ENCODE results near the gene INPP4B. TPM values are rescaled to one million over a fixed set of nuclear protein-coding genes. Genes with fewer than 3 reads are reported as not detected.

INPP4B gene
- polyA plus RNA-seq, 1 donor from 2014 or later, result 1.2 TPM

GRCh38 chr4:142318280-142318679, 527.8 kb downstream of the INPP4B start:
- Mint-ChIP-seq H3K4me3 (no peak overlapping the region), H3K4me1 (no peaks in the 10 kb centered on the region), H3K36me3 (peaks cover 1% of the 10 kb centered on the region), H3K9me3 (peaks cover 2 to 4% (median 3%) of the 10 kb centered on the region in 3 donors), H3K27me3 (no peaks in the 10 kb centered on the region), H3K27ac (no peak overlapping the region)

- no peak overlapping the region for H3K27ac Mint-ChIP-seq
- no peaks in the 10 kb centered on the region for H3K27me3 Mint-ChIP-seq
- H3K4me3 Mint-ChIP-seq, result no peak overlapping the region
- H3K4me1 Mint-ChIP-seq, result no peaks in the 10 kb centered on the region
- H3K36me3 Mint-ChIP-seq, result peaks cover 1% of the 10 kb centered on the region
- peaks cover 2 to 4% (median 3%) of the 10 kb centered on the region in 3 donors for H3K9me3 Mint-ChIP-seq
Measured at GRCh38 chr4:142316913-142317312, 529.2 kb downstream of the INPP4B start.

GRCh38 chr4:142316025-142316424, 530.1 kb downstream of the INPP4B start:
- Mint-ChIP-seq H3K27me3 (no peaks in the 10 kb centered on the region), H3K4me1 (no peaks in the 10 kb centered on the region)

GRCh38 chr4:142314686-142315085, 531.4 kb downstream of the INPP4B start:
- Mint-ChIP-seq H3K36me3 (no peaks in the 10 kb centered on the region), H3K9me3 (peaks cover 0 to 3% (median 2%) of the 10 kb centered on the region in 3 donors), H3K4me3 (no peak overlapping the region), H3K4me1 (no peaks in the 10 kb centered on the region), H3K27ac (no peak overlapping the region), H3K27me3 (no peaks in the 10 kb centered on the region)

More at GRCh38 chr4:142316025-142316424, 530.1 kb downstream of the INPP4B start:
- H3K36me3 Mint-ChIP-seq, result no peaks in the 10 kb centered on the region
- peaks cover 0 to 3% (median 2%) of the 10 kb centered on the region in 3 donors for H3K9me3 Mint-ChIP-seq
- no peak overlapping the region for H3K4me3 Mint-ChIP-seq
- H3K27ac Mint-ChIP-seq, result no peak overlapping the region

DNA sequence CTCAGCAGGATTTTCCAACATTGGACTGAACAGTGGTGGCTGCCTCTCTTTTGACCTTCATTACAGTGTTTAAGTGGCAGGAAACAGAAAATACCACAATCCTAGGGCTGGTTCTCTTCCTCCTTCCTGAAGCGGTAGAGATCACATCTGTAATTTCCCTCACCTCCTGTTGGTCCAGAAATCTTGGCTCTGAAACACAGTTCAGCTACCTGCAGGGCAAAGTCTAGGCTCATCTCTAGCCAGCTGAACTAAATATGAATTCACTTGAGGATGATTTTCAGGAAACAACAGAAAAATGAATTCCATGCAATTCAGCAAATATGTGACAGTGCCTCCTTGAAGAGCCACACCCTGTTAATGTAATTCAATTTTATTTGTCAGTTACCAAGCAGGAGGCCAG, 531.9 kb downstream of the INPP4B start:
- Mint-ChIP-seq H3K27me3 (no peaks in the 10 kb centered on the region), H3K9me3 (peaks cover 0 to 3% (median 2%) of the 10 kb centered on the region in 3 donors), H3K27ac (no peak overlapping the region), H3K36me3 (no peaks in the 10 kb centered on the region), H3K4me1 (no peaks in the 10 kb centered on the region), H3K4me3 (no peak overlapping the region)

GRCh38 chr4:142312391-142312790, 533.7 kb downstream of the INPP4B start:
- H3K36me3 Mint-ChIP-seq, result no peaks in the 10 kb centered on the region
- H3K4me3 Mint-ChIP-seq, result no peak overlapping the region
- H3K9me3 Mint-ChIP-seq, result peaks cover 0 to 2% (median 0%) of the 10 kb centered on the region in 3 donors
- no peaks in the 10 kb centered on the region for H3K27me3 Mint-ChIP-seq
- H3K27ac Mint-ChIP-seq, result peak overlapping the region in 1 of 3 donors; percentile 40
- H3K4me1 Mint-ChIP-seq, result no peaks in the 10 kb centered on the region

DNA sequence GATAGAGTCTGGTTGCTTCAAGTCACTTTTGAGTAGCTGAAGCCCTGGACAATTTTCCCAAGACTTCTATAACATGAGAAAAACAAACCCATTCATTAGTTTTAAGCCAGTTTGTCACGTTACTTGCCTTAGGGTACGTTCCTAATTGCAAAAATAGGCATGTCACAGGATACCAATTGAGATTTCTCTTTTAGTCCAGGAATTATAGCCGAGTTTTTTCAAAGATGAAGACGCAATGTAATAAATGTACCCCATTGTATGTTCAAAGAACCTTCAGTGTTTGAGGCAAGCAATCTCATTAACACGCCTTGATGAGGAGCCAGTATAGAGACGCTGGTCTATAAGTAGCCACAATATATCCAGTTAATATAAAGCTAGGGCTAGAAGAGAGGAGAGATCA, 534.2 kb downstream of the INPP4B start:
- Mint-ChIP-seq H3K4me3 (no peak overlapping the region), H3K36me3 (no peaks in the 10 kb centered on the region), H3K4me1 (no peaks in the 10 kb centered on the region)

GRCh38 chr4:142309772-142310171, 536.3 kb downstream of the INPP4B start:
- H3K27me3 Mint-ChIP-seq, result no peaks in the 10 kb centered on the region
- H3K36me3 Mint-ChIP-seq, result no peaks in the 10 kb centered on the region
- H3K4me1 Mint-ChIP-seq, result no peaks in the 10 kb centered on the region
- no peak overlapping the region for H3K27ac Mint-ChIP-seq
- no peak overlapping the region for H3K4me3 Mint-ChIP-seq
- H3K9me3 Mint-ChIP-seq, result no peaks in the 10 kb centered on the region

More for the DNA sequence above, 534.2 kb downstream of the INPP4B start:
- Mint-ChIP-seq H3K27me3 (no peaks in the 10 kb centered on the region), H3K27ac (peak overlapping the region in 1 of 3 donors; percentile 40), H3K9me3 (peaks cover 0 to 2% (median 0%) of the 10 kb centered on the region in 3 donors)

- H3K36me3 Mint-ChIP-seq, result no peaks in the 10 kb centered on the region
- no peaks in the 10 kb centered on the region for H3K27me3 Mint-ChIP-seq
- H3K27ac Mint-ChIP-seq, result peak overlapping the region in 1 of 3 donors; percentile 13
- no peak overlapping the region for H3K4me3 Mint-ChIP-seq
- no peaks in the 10 kb centered on the region for H3K9me3 Mint-ChIP-seq
- no peaks in the 10 kb centered on the region for H3K4me1 Mint-ChIP-seq
Measured at GRCh38 chr4:142307857-142308256, 538.2 kb downstream of the INPP4B start.

DNA sequence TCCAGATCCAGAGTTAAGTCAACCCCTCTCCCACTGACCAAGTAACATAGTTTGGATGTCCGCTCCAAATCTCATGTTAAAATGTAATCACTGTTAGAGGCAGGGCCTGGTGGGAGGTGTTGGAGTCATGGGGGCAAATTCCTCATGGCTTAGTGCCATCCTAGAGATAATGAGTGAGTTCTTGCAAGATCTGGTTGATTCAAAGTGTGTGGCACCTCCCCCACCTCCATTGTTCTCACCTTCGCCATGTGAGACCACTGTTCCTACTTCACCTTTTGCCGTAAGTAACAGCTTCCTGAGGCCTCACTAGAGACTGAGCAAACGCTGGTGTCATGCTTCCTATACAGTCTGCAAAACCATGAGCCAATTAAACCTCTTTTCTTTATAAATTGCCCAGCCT, 548.8 kb downstream of the INPP4B start:
- Mint-ChIP-seq H3K4me1 (peaks cover 0 to 5% (median 0%) of the 10 kb centered on the region in 3 donors), H3K27ac (no peak overlapping the region), H3K4me3 (no peak overlapping the region), H3K36me3 (no peaks in the 10 kb centered on the region), H3K27me3 (peaks cover 4% of the 10 kb centered on the region), H3K9me3 (peaks cover 0 to 2% (median 0%) of the 10 kb centered on the region in 3 donors)

DNA sequence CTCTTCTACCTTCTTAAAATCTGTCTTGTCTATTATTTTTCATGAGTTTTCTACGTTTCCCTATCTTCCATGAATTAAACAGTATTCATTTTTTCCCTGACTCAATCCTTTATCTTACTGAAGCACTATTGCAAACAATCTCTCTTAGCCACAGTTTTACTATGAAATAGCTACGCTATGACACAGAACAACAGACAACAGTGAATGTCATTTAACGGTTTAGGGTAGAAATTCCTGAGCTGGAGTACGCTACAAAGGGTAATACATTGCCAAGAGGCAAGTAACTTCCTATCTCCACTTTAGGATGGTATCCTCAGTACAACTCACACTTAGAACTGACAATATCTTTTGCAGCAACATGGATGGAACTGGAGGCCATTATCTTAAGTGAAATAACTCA, 552.6 kb downstream of the INPP4B start:
- Mint-ChIP-seq H3K27ac (no peak overlapping the region), H3K36me3 (no peaks in the 10 kb centered on the region), H3K4me3 (no peak overlapping the region), H3K9me3 (peaks cover 0 to 8% (median 3%) of the 10 kb centered on the region in 3 donors), H3K4me1 (peaks cover 0 to 5% (median 0%) of the 10 kb centered on the region in 3 donors), H3K27me3 (peaks cover 4% of the 10 kb centered on the region)

DNA sequence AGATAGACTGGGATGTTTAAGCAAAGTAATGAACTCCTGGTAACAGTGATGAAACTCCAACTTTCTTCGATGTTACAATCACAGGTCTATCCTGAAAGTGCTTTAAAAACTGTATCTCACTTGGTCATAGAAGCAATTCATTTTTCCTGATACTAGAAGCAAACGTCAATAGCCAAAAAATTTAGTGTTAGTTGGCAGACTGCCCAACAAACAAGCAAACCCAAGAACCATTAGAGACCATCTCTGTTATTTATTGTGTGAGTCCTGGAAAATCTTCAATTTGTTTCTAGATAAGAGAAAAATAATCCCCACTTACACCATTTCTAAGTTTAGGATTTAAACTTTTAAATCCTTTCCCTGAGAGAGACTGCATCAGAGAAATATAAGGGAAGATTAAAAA, 553.9 kb downstream of the INPP4B start:
- Mint-ChIP-seq H3K27me3 (peaks cover 4% of the 10 kb centered on the region), H3K4me1 (peaks cover 0 to 5% (median 0%) of the 10 kb centered on the region in 3 donors), H3K36me3 (no peaks in the 10 kb centered on the region), H3K27ac (no peak overlapping the region), H3K4me3 (no peak overlapping the region), H3K9me3 (peaks cover 0 to 8% (median 3%) of the 10 kb centered on the region in 3 donors)

DNA sequence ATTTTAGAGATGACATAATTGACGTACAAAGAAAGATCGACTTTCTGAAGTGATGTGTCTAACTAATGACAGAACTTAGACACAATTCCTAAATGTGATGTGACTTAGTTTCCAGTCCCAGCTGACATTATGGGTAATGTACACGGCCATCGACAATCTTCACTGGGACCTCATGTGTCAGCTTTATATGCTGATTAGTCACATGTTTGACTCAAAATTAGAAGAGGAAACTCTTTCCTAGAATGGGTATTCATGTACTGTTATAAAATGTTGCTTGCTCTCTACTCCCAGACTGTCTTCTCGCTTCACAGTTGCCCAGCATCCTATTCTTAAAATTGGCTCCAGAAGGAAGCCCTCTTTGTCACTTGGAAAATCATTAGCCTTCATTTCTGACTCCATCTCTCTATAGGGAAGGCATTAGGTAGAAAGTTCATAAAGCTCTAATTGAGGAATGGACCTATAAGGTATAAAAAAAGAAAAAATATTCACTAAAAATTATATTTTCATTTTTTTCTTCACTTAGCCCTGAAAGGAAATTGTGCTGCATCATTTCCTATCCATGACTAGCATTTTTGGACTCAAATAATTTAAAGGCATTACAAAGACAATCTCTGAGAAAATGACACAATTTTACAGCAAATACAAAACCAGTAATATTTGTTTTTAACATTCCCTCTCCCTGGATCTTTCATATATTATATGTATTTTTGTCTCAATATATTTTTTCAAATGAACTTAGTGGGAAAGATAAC, 554.6 kb downstream of the INPP4B start:
- Mint-ChIP-seq H3K36me3 (no peaks in the 10 kb centered on the region), H3K27ac (no peak overlapping the region), H3K4me1 (peaks cover 0 to 5% (median 0%) of the 10 kb centered on the region in 3 donors), H3K9me3 (peaks cover 0 to 8% (median 3%) of the 10 kb centered on the region in 3 donors), H3K4me3 (no peak overlapping the region), H3K27me3 (peaks cover 4% of the 10 kb centered on the region)

GRCh38 chr4:142287371-142287770, 558.7 kb downstream of the INPP4B start:
- Mint-ChIP-seq H3K27me3 (no peaks in the 10 kb centered on the region), H3K27ac (no peak overlapping the region), H3K4me1 (no peaks in the 10 kb centered on the region), H3K9me3 (peaks cover 0 to 8% (median 3%) of the 10 kb centered on the region in 3 donors), H3K36me3 (no peaks in the 10 kb centered on the region), H3K4me3 (no peak overlapping the region)

- H3K27me3 Mint-ChIP-seq, result no peaks in the 10 kb centered on the region
- no peak overlapping the region for H3K27ac Mint-ChIP-seq
- peaks cover 0 to 8% (median 2%) of the 10 kb centered on the region in 3 donors for H3K9me3 Mint-ChIP-seq
- no peaks in the 10 kb centered on the region for H3K36me3 Mint-ChIP-seq
- no peak overlapping the region for H3K4me3 Mint-ChIP-seq
- no peaks in the 10 kb centered on the region for H3K4me1 Mint-ChIP-seq
Measured at GRCh38 chr4:142285222-142285583, 560.9 kb downstream of the INPP4B start.

All from IgD-negative memory B cell (primary cell).